Limb (tissue), 2 donors: ENCODE results near the gene CCDC30.
A peak's percentile ranks its signal among the peaks of the same experiment; 100 is the strongest.
"Not testable (repeated sequence)": the region's sequence is repeated elsewhere in the genome, so short reads cannot be mapped to it uniquely, and the experiment has no call there.

Experiments
- DNase-seq, 2 donors: peaks; one replicate each; pipeline ENCODE4 v3.0.0-alpha.2; 2016; ENCODE audit errors: extremely low spot score in 2 of 2

Gene CCDC30

DNA sequence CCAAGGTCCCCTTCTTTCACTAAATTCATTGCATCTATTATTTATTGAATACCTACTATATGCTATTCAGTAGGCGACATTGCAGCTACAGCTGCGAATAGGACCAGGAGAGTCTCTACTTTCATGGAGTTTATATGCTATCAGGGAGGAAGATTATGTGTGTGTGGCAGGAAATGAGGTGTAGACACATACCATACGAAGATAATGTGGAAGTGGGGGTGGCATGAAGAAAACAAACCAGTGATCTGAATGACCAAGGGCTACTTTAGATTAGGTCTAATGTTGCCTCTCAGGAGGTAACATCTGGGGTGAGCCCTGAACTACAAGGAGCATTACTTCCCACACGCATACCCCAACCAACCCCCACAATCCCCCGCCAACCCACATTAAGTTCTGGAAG is 194.1 kb downstream of the CCDC30 start:
- no peak for DNase-seq

DNA sequence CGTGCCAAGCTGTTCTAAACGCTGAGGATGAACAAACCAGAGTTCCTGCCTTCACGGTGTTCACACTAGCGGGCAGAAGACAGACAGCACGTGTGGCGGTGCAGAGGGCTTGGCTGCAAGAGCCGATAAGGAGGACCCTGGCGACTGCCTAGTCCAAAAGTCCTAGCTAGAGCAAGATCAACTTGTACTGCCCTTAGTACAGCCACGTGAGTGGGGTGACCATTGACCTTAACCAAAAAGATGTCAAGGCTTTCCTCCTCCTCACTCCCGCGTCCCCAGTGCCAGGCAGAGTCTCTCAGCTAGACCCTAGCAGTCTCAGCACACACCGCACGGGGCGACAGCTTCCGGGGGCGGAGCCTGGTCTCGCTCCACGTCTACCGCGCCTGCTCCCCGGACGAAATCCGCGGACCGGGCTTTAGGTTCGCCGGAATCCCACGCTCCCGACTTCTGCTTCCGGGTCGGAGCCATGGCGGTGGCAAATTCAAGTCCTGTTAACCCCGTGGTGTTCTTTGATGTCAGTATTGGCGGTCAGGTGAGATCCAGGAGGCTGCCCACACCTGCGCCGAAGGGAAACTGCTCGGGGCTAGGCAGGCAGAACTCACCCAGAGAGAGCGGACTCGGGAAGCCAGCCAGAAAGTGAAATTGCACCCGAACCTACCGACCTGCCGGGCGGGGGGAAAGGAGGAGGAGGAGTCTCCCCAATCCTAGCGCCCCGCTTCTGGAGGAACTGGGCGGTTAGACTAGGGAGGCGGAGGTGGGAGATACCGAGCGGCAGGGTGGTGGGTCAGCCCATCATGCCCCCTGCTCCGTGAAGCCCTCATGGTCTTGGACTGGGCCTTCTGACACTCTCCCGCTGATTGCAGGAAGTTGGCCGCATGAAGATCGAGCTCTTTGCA is 195.1 kb downstream of the CCDC30 start, which contains the start of gene PPIH:
Gene PPIH (plus strand): TSS at position 443 of the 896 bp plus-strand sequence. CDS start 24 bp downstream, at position 467.
- peak; percentile 95 to 96 for DNase-seq

DNA sequence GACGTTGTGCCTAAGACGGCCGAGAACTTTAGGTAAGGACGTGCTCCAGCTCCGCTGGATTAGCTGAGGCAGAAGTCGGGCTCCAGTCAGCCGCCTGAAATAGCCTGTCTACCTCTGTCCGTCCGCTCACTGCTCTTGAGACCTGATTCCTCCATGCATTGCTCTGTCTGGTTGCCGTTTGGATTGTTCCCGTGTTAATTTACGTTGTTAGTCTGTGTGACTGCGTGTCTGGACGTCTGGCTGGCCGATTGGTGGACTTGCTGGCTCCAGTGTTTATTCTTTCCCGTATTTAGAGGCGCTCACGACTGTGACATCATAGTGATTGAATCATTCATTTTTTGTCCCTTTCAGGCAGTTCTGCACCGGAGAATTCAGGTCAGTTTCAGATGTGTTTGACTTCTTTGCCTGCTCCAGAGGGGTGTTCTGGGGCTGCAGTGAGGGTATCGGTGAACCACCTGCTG is 195.8 kb downstream of the CCDC30 start:
- no peak for DNase-seq

DNA sequence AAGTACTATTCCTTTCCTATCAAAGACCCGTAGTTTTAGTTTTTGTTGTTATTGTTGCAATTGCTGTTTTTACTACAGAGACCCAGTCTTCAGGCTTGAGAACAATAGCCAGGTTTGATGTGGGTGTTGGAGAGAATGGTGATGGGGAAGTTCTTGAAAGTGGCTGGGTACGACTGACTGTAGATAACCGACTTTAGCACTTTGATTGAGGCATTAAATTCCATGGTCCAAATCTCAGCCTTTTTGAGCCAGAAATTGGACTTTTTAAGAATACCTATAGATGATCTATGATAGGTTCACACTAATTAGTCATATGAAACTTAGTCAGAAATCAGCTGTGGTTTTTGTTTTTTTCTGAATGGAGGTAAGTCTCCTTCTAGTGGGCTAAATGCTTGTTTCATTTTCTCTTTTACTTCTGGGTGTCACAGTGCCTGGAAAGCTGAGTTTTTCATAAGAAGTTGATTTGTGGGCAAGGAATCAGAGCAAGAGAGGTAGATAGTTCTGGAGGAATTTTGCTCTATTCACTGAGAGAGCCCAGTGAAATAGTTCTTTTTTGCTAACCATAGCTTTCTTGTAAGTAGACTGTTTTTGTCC is 197.9 kb downstream of the CCDC30 start:
- DNase-seq: no peak

DNA sequence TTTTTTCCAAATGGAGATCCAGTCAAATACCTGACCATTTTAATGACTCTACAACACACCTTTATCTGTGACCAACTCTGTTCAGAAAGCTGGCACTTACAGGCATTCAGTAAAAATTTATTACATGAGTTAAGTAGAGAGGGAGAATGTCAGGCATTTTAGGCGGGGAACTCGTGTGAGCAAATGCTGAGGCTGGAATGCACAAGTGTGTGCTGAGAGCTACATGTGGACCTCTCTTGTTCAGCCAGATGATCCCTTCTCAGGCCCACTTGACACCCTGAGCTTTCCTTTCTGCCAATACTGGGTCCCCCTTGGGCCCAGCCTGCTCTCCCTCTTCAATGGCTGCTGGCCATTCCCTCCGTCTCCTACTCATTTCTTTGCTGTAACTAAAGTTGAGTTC is 206.8 kb downstream of the CCDC30 start:
- no peak for DNase-seq

DNA sequence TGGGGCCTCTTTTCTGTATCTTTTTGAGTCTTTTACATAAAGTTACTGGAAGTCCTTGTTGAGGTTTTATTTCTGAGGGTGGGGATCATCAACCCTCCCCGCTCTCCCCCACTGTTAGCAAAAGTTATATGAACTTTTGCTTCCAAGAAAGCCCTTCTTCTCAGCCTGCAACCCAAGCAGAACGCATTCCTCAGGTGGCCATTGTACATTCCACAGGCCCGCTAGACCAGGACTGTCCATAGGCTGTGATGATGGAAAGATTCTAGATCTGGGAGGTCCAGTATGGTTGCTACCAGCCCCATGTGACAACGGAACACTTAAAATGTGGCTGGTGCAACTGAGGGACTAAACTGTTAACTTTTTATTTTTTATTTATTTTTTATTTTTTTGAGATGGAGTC is 207.3 kb downstream of the CCDC30 start:
- no peak for DNase-seq

DNA sequence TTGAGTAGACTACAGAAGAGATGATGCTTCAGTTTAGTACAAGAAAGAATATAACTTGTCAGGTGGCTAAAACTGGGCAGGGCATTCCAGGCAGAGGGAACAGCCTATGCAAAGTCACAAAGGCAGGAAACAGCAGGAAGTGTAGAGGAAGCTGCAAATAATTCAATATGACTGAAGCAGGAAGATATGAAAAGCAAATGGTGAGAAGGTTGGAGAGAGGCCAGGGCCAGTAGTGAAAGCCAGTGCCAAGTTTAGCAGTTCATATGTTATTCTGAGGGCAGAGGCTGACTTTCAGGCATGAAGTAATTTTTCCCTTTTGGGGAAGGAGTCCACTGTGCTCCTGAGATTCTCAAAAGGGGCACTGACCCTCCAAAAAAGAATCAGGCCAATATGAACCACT is 211.1 kb downstream of the CCDC30 start:
- no peak for DNase-seq

DNA sequence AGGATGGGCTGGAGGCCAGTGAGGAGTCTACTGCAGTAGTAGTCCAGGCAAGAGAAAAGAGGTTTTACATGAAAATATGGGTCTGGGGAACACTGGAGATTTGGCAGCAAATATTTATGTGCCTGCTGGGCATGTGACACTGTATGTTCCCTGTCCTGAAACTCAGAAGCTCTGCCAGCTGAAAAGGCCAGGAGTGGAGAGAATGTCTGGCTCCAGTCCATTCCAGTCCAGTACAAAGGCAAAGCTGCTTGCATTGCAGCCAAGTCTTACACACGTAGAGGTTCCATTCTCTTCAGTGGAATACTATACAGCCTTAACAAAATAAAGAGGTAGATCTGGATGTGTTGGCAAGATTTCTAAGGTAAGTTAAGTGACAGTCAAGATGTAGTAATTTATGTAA is 211.6 kb downstream of the CCDC30 start:
- DNase-seq: no peak

DNA sequence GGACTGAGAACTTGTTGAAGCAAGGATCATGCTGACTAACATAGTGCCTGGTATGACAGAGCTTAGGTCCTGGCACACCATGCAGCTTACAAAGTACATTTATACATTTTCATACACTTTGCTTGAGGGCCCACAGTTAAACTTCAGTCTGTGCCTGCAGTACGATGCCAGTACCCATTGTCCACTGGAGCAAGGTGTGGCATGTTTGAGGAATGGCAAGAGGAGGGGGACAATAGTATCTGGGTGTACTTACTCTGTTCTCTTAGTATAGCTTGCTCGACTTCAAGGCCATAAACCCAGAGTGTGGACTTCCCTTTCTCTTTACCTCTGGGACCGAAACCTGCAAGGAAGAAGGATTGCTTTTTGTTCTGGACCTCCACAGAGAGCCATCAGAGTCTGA is 212.4 kb downstream of the CCDC30 start:
- no peak for DNase-seq

DNA sequence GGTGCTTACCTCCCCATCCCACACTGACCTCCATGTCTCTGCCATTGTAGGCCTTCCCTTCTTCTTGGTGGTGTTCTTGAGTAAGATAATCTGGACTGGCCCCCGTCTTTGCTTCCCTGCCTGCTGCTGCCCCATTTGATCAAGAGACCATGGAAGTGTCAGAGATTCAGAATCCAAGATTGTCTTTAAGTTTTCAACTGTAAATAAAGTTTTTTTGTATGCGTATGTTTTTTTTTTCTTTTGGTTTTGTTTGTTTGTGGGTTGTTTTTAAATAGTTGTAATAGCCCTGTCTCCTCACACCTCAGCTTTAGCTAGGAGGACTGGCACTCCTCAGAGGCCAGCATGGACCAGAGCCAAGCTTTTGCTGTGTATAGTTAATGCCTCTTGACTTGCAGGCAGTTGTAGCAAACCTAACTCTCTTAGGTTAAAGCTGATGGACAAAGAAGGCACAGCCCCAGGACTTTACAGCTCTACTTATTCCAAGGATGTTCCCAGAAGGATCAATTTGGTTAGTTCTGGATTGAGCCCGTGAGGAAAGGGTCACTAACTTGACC is 213.5 kb downstream of the CCDC30 start:
- DNase-seq: no peak

DNA sequence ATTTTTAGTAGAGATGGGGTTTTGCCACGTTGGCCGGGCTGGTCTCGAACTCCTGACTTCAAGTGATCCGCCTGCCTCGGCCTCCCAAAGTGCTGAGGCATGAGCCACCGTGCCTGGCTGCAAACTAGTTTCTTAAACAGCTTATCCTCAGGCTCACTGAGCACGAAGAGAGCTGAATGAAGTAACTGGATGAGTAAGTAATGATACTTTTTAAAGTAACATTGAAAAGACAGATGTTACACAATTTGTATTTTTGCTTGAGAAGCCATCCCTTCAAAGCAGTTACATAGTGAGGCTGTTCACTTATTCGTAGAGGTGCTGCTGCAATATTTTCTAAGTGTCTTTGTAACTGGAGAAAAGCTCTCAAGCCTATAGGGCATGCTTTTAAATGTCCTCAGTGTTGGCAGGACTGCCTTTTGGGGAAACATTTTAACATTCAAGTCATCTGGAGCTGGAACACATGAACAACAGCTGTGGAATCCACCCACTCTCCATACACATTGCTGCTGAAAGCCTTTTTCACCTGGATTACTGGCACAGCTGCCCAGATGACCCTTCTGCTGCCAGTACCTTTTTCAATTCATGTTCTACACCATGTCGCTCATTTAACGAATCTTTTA is 216.4 kb downstream of the CCDC30 start:
- no peak for DNase-seq

DNA sequence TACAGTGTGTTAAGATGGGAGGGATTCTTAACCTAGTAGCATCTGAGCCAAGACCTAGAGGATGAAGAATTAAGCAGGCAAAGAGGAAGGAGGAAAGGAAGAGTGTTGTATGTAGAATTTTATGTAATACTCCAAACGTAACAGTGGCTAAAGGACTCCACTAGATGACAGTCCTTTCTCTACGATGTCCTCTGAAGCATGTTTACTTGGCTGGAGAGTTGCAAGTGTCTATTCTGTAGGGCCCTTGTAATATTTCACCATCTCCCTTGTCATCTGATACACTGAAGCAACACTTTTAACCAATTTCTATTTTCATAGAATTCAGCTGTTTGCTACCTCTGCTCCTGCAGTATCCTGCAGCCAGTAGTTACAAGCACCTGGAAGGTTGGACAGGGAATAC is 217.0 kb downstream of the CCDC30 start:
- no peak for DNase-seq

DNA sequence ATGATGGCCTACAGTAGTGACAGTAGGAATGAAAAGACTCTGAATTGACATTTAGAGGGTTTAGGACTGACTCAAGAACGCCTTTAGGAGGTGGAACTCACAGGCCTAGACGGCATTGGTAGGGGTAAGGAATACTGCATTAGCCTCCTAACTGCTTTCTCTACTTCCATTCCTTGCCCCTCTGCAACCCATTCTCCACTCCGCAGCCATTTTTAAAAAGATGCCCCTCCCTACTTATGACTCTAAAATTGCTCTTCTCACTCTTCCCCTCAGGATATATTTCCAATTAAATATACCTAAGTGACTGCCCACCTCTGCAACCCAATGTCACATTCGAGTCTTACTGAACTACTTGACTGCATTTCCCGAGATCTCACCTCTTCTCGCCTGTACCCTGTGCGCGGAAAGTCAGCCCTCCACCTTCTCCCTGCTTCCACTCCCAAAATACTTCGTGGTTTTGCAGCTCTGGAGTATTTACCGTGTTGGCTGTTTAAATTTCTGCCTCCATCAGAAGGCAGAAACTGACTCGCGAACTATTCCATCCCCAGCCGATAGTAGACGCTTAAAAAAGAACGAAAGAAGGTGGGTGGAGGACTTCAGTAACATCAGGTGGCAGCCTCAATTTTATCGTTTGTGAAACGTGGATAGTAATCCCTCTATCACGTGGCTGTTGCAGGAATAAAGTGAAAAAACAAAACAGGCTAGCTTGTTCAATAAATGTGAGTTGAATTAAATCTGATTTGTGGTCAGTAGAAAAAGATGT is 218.0 kb downstream of the CCDC30 start:
- DNase-seq: peak in 1 of 2 donors; percentile 40

DNA sequence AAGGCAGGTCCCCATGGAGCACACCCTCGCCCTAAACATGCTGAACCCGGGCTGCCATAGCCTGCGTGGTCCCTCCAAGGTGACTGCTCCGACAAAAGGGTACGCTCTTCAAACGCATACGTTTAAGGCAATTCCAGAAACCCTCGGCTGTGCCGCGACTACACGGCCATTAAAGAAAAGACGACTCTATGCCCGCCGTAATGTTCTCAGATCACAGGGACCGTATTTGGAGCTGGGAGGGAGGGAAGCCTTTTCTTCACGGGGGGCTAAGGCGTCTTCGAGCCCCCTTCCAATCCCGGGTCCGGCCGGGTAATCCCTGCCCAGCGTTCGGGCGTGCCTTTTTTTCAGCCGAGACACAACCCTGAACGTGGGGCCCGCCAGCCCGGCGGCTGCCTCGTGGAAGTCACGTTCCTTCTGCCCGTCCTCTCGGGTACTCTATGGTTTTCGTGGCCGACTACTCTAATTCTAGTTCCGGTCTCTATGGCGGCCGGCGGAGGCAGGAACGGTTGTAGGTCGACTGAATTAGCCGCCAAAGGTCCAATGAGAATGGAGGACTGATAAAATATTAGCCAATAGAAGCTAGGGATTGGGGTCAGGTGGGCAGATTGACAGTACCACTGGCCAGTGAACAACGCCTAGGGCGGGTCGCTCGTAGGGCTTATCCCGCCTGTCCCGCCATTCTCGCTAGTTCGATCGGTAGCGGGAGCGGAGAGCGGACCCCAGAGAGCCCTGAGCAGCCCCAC is 218.8 kb downstream of the CCDC30 start, which contains the start of gene YBX1:
Gene YBX1 (plus strand): TSS at position 678 of the 743 bp plus-strand sequence. CDS start 148 bp downstream, outside the sequence.
- peak; percentile 98 to 99 for DNase-seq

DNA sequence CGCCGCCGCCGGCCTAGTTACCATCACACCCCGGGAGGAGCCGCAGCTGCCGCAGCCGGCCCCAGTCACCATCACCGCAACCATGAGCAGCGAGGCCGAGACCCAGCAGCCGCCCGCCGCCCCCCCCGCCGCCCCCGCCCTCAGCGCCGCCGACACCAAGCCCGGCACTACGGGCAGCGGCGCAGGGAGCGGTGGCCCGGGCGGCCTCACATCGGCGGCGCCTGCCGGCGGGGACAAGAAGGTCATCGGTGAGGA is 219.3 kb downstream of the CCDC30 start:
- DNase-seq: not testable (repeated sequence)

DNA sequence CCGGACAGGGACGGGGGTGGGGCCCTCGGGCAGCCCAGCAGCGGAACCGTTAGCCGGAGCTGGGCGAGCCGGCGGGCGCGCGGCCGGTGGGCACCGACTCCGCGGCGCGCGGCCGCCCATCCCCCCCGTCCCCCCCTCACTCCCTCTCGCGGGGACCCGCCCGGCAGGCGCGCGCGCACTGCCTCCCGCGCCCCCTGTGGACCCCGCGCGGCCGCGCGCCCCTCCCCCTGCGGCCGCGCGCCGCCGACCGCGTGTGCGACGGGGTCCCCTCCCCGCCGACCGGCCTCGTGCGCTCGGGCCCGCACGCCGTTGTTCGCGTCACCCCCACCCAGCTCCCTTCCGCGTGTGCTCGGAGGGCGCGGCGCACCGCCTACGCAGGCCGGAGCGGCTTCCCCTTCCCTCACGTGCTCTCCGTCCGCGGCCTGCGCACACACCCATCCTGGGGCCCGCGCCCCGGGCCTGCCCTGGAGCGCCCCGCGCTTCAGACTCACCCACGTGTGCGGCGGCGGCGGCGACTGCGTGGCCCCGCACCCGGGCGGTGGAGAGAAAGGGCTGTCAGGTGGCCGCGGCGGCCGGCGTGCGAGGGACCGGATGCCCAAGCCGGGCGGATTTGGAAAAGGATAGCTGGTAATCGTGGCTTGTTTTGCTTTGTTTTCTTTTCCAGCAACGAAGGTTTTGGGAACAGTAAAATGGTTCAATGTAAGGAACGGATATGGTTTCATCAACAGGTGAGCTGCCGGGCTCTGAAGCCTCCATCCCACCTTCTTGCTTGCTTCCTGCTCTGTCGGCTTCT is 219.8 kb downstream of the CCDC30 start:
- DNase-seq: peak; percentile 24 to 85

DNA sequence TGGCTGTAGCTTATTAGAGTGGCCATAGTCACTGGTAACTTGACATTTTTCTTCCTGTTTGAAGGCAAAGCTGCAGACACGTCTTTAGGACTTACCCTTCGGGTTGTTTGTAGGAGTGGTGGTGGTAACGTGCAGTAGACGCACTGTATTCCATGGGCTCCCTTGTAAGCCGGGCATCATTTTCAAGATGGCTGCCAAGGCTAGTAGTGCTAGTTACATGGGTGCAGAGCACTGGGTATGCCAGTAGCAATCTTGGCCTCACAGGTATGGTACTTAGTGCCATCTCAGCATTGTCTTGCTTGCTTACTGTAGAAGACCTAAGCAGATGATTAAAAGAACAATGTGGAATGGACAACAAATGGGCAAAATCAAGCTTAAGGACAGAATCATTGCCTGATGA is 221.1 kb downstream of the CCDC30 start:
- DNase-seq: no peak

DNA sequence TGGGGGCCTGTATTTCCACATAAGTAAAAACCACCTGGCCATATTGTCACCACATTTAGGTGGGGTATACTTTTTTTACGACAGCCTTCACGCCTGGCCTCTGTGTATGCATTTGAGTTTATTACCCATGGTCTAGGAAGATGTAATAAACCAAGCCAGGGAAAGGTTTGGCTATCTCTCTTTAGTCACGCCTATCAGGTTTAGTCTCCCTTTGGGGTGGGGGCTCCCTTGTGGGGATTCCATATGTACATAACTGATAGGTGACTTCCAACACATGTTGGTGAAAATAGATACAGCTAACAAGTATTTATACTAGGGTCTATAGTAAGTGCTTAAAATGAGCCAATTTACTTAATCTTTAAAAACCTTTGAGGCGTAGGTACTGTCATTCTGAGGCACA is 223.3 kb downstream of the CCDC30 start:
- no peak for DNase-seq

DNA sequence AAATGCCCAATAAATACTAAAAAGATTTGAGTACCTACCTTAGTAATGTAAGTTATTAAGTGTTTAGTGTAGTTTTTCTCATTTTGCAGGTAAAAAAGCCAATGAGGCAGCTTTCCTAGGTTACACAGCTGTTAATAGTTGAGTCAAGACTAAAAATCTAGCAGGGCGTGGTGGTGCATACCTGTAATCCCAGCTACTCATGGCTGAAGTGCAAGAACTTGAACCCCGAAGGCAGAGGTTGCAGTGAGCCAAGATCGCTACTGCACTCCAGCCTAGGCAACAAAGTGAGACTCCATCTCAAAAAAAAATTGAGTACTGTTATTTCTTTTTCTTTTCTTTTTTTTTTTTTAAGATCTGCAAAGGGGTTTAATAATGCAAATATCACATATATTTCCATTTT is 226.8 kb downstream of the CCDC30 start:
- DNase-seq: no peak
